ENCODE data around the gene YKT6.

DNA sequence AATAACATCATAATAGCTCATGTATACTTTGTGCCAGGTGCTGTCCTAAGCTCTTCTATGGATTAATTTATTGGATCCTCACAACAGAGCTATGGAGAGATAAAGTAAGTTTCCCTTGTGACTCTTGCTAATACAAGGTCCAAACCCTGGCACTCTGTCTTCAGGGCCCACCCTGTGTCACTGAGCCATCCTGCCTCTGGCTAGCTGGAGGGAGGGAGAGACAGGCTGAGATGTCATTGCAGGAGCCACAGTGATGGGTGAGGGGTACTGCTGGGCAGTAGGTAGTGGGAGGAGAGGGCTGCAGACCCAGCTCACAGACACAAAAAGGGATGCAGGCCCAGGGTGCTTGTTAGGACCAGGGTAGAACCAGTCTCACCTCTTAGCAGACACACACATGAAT, 28.4 kb upstream of the YKT6 start:
- TF ChIP-seq POLR2A (IDR thresholded peaks at IDR 0.05; ENCODE audit: low read length): no peak
- no peak for TF ChIP-seq GATA1 (IDR thresholded peaks at IDR 0.05; ENCODE audit: low read depth, low read length)
